ENCODE data around the gene KRT86.

- no peak for TF ChIP-seq EZH2phosphoT487 (IDR thresholded peaks at IDR 0.05; ENCODE audit: insufficient read depth, low read depth)
- no peak for TF ChIP-seq EZH2 (IDR thresholded peaks at IDR 0.05; ENCODE audit: insufficient read depth, poor library complexity, severe bottlenecking)
Observed at GRCh38 chr12:52250048-52250990, 24.1 kb upstream of the KRT86 start.
